HG03378 (cell line): ENCODE results near the gene SP2.

Experiments used
- ATAC-seq: cut with Tn5 transposase; IDR thresholded peaks from one replicate; pipeline ENCODE4 v1.9.1; 2021; ENCODE audit warnings: mild to moderate bottlenecking, moderate library complexity; ENCODE audit not compliant: unreplicated experiment

The SP2 gene

GRCh38 chr17:47969930-47970724 lies 74.1 kb downstream of the SP2 start:
- no peak for ATAC-seq

DNA sequence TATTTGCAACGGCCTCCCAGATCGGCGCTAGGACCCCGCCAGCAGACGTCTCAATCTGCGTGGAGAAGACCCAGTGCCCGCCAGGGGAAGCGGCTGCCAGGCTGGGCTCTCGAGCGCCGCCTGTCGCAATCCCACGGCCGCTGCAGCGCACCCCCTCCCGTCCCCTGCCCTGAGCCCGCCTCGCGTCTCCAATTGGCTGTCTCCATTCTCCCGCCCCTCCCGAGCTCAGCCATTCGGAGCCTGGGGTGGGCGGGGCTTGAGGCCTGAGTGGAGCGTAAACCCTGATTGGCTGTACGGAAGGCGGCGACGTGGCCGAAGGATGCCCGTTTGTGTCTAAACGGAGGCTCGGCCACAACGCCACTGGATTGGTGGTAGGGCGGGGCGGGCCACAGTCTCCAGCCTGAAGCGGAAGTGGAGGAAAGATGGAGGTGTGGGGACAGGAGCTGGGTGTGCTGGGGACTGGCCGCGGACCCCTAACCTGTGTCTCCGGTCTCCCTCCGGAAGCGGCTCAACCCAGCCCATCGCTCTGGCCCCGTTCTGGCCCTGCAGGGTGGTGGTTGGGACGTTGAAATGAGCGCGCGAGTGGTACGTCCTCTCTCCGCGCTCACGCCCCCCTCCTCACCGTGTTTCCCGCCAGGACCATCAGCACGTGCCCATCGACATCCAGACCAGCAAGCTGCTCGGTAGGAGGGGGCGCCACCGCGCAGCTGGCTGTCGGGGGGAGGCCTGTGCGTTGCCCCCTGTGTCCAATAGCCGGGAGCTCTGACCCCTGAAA lies 74.9 kb downstream of the SP2 start, which contains the start of gene CDK5RAP3:
Gene CDK5RAP3 (plus strand): TSS at position 389 of the 775 bp plus-strand sequence. CDS start 34 bp downstream, at position 423.
- peak; percentile 90 for ATAC-seq

GRCh38 chr17:47973541-47973940 lies 77.5 kb downstream of the SP2 start:
- ATAC-seq = no peak

DNA sequence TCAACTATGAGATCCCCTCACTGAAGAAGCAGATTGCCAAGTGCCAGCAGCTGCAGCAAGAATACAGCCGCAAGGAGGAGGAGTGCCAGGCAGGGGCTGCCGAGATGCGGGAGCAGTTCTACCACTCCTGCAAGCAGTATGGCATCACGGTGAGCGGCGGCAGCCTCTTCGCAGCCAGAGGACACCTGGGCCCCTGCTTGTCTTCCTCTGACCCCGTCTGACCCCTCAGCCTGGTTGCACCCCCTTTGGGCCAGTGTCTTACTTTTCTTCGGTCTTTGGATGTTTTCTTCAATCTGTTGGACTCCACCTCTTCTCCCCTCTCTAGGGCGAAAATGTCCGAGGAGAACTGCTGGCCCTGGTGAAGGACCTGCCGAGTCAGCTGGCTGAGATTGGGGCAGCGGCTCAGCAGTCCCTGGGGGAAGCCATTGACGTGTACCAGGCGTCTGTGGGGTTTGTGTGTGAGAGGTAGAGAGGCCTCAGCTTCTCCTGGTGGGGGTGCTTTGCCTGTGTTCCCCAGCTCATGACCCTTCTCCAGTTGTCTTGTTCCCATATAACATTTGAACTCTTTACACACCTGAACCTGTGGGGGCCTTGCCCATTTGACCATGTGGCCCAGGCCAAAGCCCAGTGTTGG lies 79.3 kb downstream of the SP2 start:
- ATAC-seq = no peak

GRCh38 chr17:47975823-47976205 lies 79.8 kb downstream of the SP2 start:
- ATAC-seq = no peak

GRCh38 chr17:47978324-47978723 lies 82.3 kb downstream of the SP2 start:
- no peak for ATAC-seq
